Activated gamma-delta T cell (primary cell): Measurements from ENCODE around the gene ANKRD17.
"Not testable (repeated sequence)": the region's sequence is repeated elsewhere in the genome, so short reads cannot be mapped to it uniquely, and the experiment has no call there.

ENCODE experiments used
- DNase-seq: peaks from one replicate; lab custom pipeline; 2025; lab: John Stamatoyannopoulos, UW
- total RNA-seq, 2 donors: gene quantifications; one replicate each; lab custom pipeline; 2026; lab: John Stamatoyannopoulos, UW

ANKRD17 gene, protein sequence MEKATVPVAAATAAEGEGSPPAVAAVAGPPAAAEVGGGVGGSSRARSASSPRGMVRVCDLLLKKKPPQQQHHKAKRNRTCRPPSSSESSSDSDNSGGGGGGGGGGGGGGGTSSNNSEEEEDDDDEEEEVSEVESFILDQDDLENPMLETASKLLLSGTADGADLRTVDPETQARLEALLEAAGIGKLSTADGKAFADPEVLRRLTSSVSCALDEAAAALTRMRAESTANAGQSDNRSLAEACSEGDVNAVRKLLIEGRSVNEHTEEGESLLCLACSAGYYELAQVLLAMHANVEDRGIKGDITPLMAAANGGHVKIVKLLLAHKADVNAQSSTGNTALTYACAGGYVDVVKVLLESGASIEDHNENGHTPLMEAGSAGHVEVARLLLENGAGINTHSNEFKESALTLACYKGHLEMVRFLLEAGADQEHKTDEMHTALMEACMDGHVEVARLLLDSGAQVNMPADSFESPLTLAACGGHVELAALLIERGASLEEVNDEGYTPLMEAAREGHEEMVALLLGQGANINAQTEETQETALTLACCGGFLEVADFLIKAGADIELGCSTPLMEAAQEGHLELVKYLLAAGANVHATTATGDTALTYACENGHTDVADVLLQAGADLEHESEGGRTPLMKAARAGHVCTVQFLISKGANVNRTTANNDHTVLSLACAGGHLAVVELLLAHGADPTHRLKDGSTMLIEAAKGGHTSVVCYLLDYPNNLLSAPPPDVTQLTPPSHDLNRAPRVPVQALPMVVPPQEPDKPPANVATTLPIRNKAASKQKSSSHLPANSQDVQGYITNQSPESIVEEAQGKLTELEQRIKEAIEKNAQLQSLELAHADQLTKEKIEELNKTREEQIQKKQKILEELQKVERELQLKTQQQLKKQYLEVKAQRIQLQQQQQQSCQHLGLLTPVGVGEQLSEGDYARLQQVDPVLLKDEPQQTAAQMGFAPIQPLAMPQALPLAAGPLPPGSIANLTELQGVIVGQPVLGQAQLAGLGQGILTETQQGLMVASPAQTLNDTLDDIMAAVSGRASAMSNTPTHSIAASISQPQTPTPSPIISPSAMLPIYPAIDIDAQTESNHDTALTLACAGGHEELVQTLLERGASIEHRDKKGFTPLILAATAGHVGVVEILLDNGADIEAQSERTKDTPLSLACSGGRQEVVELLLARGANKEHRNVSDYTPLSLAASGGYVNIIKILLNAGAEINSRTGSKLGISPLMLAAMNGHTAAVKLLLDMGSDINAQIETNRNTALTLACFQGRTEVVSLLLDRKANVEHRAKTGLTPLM (N-terminal part only)
- total RNA-seq: 183 to 200 reads per million in 2 donors

DNA sequence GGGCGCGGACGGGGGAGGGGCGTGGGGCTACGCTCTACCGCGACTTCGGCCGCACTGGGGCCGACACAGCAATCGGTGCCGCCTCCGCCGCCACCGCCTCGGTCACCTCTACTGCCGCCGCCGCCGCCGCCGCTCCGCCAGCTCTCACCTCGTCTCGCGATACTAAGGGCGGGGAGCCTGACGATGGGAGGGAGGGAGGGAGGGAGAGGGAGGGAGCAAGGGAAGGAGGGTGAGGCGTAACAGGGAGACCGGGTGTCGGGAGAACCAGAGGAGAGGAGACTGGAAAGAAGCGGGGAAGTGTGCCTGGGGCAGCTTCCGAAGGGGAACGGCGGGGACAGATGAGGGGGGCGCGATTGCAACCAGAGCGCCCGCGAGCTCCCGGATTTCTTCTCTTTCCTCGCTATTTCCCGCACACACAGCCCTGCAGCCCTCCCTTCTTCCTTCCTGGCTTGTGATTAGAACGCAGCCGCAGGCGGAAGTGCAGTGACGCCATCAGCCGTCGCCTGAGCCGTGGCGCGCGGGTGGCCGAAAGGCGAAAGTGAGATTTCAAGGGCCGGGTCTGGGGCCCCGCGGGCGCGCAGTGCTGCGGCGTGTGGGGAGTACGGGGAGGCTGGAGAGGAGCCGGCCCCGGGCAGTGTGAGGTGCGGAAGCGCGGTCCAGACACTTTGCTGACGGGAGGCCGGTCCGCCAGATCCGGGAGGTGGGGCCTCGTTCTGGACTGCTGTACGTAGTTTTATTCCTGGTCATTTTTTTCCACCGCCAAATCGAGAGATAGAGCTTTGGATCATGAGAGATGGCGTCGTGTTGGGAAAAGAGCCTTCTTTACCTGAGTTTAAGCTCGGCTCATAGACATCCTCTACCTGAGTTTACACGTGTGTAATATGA, at the start of gene ANKRD17:
TSS of gene ANKRD17 (minus strand) at position 113 of the 885 bp plus-strand sequence. CDS start 130 bp downstream, outside the sequence.
- DNase-seq: peak; percentile 87

DNA sequence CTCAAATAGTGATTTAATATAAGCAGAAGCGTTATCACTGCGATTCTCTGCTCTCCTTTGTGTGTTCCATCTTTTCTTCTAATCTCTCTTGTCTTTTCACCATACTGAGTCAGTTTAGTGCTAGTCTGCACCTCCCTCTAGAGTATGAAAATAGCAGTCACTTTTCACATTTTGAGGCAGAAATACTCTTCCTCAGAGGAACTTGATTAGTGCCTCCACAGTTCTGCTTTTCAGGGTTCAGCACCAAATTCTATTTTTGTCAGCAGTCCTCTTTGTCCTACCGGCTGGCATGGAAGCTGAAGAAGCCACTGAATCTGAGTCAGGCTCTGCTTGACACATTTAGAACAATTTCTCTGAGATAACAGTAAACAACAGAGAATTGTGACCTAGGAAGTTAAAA, 49.7 kb upstream of the ANKRD17 start:
- DNase-seq: no peak

DNA sequence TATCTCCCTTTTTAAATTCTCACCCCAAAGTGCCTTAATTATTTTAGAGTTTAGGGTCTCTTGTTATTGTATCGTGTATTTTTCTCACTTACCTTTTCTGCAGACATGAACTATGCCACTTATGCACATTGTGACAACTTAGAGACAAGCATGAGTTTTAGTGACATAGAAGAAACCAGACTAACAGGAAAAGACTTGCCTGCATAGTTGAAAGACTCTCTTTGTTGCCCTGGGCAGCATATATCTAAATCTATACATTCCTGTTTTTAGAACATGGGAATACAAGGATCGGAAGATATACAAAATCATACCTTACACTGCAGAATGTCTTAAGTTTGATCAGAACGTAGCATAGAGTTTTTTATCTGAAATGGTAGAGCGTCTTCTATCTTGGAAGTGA, 45.1 kb upstream of the ANKRD17 start:
- no peak for DNase-seq

DNA sequence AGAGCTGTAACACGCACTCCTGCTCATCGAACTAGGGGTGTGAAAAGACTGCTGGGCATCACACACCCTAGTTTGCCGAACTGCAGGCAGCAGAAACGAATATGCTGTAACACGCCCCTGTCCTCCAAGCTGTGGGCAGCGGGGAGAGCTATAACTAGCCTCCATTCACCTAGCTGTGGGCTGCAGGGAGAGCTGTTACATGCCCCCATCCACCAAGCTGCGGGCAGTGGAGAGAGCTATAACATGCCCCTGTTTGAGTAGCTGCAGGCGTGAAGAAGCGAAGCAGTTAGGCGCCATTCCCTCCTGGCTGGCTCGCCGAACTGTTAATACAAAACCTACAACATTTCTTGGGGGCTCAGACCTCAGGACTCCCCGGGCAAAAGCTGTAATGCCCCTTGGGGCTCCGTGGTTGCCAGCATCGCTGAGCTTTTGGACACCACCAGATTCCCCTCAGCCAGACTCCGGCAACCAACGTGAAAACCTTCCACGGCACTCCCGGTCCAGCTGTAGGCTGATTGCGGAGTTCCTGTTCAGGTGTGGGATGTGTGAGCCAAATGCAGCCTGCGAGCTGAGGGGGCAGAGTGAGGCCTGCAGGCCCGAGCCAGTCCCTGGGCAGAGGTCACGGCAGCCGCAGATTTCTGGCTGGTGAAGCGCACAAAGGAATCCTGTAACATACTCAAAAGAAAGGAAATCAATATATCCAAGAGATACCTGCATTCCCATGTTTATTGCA, 41.1 kb upstream of the ANKRD17 start:
- DNase-seq: no peak

DNA sequence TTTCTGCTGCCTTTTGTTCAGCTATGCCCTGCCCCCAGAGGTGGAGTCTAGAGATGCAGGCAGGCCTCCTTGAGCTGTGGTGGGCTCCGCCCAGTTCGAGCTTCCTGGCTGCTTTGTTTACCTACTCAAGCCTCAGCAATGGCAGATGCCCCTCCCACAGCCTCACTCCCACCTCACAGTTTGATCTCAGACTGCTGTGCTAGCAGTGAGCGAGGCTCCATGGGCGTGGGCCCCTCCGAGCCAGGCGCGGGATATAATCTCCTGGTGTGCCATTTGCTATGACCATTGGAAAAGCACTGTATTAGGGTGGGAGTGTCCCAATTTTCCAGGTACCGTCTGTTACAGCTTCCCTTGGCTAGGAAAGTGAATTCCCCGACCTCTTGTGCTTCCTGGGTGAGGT, 34.1 kb upstream of the ANKRD17 start:
- DNase-seq: not testable (repeated sequence)

DNA sequence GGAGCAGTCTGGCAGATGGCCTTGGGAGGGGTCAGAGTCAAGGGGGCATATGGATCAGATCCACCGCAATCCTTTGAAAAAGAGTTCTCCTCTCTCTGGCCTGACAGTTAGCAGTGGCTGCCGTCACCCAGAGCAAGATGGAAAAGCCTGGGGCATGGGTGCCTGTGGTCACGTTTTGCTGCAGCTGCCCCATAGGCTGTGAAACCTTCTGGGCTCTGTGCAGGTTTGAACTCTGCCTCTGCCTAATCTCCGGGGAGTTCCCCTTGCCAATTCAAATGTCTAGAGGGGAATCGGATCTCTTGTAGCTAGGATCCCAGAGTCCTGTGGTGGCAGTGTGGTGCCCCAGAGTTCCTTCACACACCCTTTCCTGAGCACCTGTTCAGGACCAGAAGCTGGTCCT, 23.4 kb upstream of the ANKRD17 start:
- DNase-seq: no peak

DNA sequence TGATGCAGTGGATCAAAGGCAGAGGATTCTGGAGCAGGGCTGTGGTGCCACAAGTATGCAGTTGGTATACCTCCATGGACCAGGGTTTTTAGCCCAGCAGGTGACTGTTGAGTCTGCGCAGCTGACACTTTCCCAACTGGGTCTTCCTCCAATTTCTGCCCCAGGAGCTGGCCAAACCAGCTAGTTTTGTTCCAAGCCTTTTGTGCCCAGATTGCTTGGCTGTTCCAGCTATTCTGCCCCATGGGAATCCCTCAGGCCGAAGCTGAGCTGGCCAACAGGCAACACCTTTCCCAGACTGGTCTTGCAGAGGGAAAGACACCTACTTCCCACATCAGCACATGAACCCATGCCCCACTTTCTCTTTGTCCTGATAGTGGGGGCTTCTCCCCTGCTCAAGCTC, 22.8 kb upstream of the ANKRD17 start:
- no peak for DNase-seq

DNA sequence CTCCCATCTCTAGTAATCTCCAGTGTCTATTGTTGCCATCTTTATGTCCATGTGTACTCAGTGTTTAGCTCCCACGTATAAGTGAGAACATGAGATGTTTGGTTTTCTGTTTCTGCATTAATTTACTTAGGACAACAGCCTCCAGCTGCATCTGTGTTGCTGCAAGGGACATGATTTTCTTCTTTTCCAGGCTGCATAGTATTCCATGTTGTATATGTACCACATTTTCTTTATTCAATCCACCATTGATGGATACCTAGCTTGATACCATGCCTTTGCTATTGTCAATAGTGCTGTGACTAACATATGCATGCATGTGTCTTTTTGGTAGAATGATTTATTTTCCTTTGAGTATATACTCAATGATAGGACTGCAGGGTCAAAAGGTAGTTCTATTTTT, 18.6 kb upstream of the ANKRD17 start:
- DNase-seq: no peak

DNA sequence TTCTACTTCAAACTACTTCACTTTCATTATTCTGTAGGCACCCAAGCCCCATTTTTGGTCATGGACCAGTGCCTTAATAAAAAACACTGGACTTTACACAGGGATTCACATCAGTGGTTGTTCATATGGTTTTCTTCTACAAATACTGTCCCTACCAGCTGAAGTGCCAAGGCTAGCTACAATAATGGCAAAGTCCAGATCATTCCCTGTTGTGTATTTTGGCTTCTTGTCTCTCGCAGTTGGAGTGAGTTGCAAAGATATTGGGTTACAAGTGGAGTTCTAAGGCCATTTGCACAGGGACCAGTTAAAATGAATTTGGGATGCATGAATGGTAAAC, 16.7 kb upstream of the ANKRD17 start:
- no peak for DNase-seq

DNA sequence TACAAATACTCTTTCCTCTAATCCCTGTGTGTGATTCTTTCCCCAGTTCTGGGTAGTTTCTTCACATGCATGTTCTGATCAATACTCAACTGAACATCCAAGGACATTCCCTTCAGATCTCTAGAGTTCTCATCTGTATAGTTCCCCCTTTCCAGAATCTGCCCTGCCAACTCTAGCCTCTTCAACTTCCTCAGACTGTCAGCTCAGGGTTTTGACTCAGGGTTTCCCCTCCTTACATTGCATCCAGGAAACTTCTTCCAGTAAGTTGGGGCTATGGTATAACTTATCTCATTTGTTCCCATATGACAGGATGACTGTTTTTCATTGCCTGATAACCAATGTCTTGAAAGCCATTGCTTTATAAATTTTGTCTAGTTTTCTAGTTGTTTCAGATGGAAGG, 14.2 kb upstream of the ANKRD17 start:
- no peak for DNase-seq

DNA sequence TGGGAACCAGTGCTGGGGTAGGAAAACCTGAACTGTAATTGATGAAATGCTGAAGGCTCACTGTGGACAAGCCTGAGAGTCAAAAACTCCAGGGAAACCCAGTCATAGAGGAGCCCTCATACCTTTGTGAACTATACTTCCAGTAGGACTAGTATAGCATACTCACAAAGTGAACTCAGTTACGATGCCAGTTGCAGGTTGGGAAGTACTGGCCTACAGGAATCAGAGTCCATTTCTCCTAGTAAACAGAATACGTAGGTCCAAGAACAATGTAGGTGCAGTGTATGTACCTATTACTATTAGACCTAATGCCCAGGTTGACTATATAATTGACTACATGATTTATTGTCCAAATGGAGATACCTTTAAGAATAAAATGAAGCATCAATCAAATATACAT, 8.5 kb upstream of the ANKRD17 start:
- DNase-seq: no peak

DNA sequence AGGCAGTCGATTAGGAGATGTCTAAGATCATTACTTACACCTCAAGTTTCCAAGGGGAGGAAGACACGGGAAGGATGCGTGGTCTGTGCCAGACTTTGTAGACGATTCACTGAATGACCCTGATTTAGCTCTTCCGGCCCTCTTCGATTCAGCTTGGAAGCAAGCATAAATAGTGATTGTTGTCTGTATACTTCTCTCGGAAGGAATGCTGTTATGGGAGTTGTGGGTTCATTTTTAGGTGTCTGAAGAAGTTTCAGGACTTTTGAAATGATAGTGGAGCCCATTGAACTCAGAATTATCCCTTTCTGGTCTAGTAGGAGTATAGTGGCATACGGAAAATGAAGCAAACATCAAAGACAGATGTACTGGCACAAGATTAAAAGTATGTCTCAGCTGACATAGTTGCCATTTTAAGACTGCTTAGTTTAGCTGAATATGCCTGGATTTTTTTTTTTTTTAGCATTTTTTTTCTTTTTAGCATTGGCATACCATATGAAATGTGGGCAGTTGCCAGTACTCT, 1.0 kb upstream of the ANKRD17 start:
- no peak for DNase-seq

DNA sequence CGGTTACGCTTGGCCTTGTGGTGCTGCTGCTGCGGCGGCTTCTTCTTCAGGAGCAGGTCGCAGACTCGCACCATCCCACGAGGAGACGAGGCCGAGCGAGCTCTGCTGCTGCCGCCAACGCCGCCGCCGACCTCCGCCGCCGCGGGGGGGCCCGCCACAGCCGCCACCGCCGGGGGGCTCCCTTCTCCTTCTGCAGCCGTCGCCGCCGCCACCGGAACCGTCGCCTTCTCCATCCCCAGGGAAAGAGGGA, 237 bp downstream of the ANKRD17 start:
- DNase-seq: peak; percentile 82

DNA sequence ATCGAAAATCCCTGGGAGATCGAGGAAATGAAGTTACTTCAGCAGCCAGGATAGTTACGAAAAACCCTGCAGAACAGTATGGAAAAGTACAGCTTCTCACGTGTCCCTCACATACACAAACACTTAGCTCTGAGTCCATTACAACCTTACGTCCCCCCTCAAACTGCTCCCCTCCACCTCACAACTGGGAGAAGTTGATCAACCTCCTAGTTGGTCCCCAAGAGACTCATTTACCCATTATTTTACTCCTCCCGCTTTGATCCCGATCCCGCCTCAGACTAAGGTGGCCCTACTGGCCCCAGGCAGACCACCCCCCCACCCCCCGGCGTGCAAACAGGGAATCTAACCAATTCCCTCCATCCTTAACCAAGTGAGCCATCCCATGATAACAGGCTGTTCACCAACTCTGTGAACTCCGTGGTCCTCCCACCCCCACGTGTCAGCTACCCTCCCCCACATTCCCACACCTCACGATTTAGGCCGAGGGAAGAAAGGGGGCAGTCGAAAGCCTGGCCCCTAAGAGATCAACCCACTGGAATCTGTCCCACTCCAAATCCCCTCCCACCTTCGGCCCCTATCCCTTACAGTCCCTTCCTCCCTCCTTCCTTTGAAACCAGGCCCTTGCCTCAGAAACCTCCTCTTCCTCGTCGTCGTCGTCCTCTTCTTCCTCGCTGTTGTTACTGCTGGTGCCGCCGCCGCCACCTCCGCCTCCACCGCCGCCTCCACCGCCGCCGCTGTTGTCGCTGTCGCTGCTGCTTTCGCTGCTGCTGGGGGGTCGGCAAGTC, 755 bp downstream of the ANKRD17 start:
- no peak for DNase-seq

DNA sequence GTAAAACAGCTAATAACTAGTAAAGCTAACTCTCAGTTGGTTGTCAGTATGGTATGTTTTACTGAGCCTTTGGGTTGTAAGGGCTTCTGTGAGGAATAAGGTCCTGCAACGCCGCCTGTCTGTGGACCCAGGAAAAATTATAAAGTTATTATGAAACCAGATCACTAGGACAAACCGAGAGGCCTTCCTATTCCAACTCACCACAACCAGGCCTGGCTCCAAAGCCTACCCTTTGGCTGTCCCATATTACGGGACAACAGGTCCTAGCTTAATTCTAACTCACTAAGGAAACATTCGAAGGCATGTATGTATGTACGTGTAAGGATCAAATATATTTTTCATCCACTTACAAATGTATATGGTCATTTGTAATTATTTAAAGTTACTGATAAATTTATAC, 1.4 kb downstream of the ANKRD17 start:
- no peak for DNase-seq

DNA sequence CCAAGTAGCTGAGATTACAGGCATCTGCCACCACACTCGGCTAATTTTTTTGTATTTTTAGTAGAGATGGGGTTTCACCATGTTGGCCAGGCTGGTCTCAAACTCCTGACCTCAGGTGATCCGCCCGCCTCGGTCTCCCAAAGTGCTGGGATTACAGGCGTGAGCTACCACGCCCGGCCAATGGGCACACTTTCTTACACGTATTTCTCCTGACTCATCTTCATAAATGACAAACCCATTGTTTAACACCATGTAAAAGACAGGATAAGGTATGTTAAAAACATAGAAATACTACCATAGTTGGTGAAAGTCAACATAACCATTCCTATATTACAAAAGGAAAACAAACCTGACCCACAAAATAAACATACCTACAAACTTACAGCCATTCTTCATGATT, 2.8 kb downstream of the ANKRD17 start:
- not testable (repeated sequence) for DNase-seq

DNA sequence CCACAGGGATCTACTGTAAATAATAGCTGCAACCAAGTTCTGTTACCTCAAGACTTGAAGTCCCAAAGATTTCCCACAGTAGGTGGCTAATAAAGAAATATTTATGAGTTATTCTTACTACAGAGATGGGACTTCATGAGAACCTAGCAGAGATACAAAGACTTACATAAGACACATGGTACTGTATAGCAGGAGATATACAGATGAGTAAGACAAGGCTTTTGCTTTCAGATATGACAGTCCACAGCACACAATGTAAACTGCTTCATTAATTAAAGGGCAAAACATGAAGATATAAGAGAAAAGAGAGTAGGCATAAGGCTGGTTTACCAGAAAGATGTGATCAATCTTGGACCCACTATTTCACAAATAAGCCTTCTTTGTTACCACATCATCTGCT, 6.6 kb downstream of the ANKRD17 start:
- DNase-seq: no peak

DNA sequence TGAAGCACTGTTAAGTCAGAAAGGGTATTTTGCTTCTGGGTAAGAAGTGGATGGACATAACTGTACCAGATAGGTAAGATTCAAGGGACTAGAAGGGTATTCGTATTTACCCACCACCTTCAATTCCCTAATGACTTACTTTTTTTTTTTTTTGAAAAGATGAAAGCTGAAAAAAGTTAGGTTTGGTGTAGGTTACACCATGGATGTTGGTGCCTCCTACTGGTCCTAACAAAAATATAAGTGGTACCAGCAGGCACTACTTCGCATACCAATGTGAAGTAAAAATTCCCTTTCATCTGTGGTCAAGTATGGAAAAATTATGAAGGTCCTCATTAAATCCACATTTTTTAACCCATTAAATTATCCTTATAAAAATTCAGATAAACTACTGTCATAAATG, 7.2 kb downstream of the ANKRD17 start:
- no peak for DNase-seq

DNA sequence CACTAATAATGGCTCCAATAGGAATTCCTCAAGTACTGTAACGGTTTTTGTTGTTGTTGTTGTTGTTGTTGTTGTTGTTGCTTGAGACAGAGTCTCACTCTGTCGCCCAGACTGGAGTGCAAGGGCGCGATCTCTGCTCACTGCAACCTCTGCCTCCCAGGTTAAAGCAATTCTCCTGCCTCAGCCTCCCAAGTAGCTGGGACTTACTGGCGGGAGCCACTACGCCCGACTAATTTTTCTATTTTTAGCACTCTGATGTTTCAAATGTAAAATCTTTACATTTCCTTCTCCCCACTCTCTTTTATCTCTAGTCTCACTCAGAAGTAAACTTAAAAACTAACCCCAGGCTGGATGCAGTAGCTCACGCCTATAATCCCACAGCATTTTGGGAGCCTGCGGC, 8.0 kb downstream of the ANKRD17 start:
- DNase-seq: no peak

DNA sequence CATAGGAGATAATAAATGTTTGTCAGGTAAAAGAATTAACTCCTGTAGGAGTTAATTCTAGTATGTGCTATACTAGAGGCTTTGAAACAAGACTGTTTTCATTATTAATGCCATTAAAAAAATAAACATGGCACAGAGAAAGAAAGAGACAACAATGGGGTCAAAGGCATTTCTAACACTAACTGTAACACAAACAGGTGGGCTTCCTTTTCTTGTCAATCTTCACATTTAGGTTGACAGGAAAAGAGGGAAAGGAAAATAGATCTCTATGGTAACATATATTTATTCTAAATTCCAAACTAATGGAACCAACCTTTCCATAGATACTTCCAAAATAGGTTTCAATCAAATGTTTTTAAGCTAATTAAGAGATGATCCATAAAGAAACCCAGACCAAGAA, 9.8 kb downstream of the ANKRD17 start:
- DNase-seq: no peak
